Fibroblast of skin of back (primary cell): ENCODE measurements around the gene ID2.
A peak's percentile ranks its signal among the peaks of the same experiment; 100 is the strongest.

Experiments used
- DNase-seq: peaks from one replicate; pipeline ENCODE4 v3.0.0-alpha.2; 2013

ID2 gene

GRCh38 chr2:8670580-8670979 lies 11.3 kb upstream of the ID2 start:
- DNase-seq, result no peak

DNA sequence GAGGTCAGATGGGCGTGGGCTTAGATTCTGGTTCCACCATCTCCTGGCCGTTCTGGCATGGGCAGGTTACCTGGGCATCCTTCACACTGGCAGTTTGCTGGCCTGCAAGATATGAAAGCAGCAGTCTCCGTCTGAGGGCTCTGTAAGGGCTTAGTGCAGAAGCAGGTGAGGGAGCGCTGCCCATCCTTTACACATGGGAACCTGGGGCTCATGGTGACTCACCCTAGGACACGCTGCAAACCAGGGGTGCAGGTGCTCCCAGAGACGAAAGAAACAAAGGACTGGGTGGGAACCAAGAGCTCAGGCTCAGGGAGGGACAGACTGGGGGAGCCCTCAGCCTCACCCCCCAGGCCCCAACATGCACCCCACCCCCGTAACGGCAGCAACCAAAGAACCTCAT lies 10.7 kb upstream of the ID2 start:
- DNase-seq, result no peak

DNA sequence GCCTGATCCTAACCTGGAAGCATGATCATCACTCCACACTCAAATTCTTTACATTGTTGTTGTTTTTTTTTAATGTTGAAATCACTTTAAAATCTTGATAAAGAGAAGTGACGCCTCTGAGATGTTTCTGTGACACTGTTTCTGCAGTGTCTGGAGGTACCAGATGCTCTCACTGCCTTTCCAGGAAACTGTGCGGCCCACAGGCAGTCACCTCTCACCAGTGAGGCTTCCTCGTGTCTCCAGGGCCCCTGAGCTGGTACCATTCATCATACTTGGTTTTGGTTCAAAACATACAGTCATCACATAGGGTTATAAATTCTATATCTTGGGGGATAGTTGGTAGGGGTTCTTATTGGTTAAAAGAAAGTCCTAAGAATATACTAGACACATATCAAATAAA lies 10.1 kb upstream of the ID2 start:
- DNase-seq, result no peak

DNA sequence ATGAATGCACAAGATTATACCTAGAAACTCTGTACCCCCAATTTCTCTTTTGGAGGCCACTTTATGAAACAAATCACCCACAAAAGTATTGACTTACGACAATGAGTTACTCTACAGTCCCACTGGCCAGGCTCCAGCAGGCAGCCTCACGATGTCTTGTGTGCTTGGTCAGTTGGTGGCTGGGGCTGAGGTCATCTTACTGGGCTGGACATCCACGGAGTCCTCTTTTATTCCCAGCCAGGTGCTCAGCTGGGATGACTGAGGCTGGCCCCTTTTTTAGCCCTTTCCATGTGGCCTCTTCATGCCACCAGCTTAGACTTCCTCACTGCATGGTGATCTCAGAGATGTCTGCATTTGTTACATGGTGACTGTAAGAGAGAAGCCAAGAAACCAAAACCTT lies 8.9 kb upstream of the ID2 start:
- DNase-seq, result no peak

- no peak for DNase-seq
These were observed 8.5 kb upstream of the ID2 start for GRCh38 chr2:8673381-8673780.

DNA sequence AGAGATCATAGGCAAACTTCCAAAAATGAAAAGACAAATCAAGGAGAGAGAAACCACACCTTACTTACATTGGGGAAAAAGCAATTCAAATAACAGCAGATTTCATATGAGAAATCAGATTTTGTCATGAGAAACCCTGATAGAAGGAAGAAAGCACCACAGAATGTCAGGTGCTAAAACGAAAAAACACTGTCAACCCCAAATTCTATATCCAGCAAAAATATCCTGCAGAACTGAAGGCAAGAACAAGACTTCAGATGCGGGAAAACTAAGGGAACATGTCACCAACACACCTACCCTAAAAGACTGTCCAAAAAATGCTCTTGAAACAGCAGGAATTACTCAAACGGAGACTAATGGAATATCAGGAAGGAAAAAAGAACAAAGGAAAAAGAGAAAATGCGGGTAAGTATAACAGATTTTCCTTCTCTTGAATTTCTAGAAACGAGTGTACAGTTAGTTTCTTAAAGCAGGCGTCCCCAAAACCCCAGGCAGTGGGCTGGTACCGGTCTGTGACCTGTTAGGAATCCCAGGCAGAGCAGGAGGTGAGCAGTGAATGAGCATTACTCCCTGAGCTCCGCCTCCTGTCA lies 7.3 kb upstream of the ID2 start:
- DNase-seq, result no peak

DNA sequence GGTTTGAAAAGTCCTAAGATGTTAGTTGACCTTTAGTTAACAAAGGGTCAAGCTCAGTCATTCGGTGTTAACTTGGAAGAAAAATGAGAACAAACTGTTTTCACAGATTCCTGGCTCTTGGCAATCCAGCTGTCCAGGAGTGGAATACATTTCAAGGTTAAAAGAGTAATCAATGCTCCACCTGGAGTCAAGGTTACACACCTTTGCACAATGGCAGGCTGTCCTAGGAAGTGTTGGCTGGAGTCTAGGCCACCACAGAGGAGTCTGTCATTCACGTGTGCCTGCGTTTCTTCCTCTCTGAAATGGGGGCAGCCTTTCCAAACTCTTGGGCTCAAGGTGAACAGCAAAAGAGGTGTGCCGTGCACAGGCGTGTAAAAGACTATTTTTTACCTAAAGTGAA lies 6.3 kb upstream of the ID2 start:
- DNase-seq, result no peak

DNA sequence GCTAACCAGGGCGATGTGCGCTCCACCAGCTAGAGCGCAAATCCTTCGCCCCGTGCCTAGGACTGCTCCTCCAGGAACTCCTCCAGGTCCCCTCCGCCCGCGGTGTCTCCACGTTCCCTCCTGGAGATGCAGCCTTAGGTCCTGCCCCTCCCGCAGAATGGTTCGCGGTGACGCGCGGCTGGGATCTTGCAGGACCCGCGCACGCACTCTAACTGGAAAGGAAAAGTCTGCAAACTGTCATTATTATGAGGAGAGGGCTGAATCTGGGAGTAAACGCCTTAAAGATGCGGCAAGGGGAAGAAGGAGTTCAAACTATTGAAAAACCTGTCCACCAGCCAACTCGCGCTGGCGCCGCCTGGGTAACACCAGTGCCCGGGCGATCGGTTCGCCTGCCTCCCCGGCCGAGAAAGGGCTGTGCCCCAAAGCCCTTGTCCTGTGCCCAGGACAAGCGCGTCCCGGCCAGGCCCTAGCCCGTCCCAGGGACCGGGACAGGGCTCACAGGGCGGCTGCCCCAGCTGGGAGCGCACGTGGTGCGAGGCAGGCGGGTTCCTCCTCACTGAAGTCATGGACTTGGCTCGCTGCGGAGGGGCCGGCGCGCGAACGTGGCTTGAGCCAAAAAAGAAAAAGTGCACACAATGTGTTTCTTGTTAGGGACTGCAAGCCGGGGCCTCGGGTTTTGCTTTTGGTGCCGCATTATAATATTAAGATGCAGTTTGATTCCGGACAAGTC lies 5.5 kb upstream of the ID2 start:
- DNase-seq, result peak; percentile 81

GRCh38 chr2:8676921-8677645 lies 4.8 kb upstream of the ID2 start:
- peak; percentile 36 for DNase-seq

DNA sequence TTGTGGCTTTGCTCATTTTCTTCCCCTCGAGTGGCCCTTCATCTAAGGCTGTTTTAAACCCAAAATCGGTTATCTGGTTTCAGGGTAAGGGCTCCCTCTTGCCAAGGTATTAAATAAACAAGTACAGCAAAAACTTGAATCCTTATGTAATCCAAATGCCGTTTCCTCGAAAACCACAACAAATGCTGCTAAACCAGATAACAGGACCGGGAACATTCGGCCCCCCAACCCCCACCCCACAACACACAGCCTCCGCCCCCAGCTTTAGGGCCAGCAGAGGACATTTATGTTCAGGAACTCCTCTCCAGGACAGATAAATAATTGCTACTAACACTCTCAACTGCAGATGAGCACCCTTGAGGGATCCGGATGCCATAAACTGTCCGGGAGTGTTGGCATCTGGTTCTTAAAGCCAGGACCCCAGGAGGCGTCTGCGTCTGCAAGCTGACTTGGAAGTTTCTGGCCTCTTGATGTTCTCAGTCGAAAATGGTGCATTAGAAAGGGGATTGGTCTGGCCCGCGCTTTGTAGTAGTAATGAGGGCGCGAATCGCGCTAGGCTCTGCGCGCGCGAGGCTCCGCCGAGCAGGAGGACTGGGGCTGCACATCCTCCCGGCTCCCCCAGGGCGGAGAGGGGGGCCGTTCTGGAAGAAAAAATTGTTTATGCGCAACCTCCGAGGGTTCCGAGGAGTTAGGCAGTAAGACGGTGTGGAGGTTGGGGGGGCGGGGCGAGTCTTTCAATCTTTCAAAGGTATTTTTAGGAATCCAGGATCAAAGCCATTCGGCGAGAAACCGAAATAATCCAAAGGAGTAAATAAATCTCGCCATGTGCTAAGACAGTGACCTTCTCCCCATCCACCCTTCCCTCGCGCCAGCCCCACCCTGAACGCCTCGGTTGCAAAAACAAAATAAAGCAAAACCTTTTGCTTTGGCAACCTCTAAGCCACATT lies 3.9 kb upstream of the ID2 start:
- peak; percentile 71 for DNase-seq

GRCh38 chr2:8678731-8679566 lies 2.9 kb upstream of the ID2 start:
- DNase-seq, result peak; percentile 91

DNA sequence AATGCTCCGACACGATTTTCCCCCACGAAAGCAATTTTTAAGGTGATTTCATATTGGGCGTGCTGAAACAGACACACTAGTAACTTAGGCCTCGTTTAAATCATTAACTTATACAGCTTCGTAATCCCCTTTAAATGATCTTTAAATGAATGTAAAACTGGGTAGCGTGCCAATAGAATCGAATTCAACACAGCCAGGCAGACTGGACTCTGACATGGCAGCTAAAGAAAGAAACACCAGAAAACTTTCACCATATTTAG lies 2.4 kb upstream of the ID2 start:
- DNase-seq, result no peak

GRCh38 chr2:8679827-8680731 lies 1.8 kb upstream of the ID2 start:
- DNase-seq, result peak; percentile 72

- peak; percentile 74 for DNase-seq
These were observed 765 bp upstream of the ID2 start for GRCh38 chr2:8680822-8681760.

DNA sequence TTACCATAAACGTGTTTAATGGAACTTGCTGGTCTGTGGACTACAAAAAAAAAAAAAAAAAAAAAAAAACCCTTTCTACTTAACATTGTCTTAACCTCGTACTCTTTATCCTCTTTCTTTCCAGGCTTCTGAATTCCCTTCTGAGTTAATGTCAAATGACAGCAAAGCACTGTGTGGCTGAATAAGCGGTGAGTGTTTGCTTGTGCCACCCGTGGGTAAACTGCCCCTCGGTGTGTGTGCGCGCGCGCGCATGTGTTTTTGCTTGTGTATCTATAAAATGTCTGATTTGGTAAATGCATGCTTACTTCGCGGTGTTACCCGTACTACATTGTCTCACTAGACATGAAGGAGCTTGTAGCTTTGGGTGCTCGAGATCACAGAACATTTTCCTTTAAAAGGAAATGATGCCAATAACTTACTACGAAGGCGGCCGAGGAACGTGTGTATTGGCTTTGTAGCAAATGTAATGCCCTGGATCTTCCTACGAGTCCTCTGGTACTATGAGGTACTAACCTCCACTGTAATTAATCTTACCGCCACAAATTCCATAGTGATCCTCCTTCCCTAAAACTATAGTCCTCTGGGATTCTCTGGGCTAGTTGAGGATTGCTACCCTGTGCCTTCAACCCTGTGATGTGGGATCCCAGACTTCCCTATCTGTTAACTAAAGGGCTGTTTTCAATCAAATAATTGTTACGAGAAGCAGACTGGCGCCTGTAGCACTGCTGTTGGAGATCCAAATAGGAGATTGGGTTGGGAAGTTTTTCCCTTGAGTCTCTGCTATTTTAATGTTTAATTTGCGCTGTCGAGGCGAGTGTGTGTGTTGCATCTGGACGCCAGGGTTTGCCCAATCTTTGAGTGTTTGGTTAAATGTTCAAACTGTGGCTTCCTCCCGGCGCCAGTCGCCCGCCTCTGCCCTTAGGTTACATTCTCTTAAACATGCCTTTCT lies 1.1 kb downstream of the ID2 start:
- peak; percentile 46 for DNase-seq

DNA sequence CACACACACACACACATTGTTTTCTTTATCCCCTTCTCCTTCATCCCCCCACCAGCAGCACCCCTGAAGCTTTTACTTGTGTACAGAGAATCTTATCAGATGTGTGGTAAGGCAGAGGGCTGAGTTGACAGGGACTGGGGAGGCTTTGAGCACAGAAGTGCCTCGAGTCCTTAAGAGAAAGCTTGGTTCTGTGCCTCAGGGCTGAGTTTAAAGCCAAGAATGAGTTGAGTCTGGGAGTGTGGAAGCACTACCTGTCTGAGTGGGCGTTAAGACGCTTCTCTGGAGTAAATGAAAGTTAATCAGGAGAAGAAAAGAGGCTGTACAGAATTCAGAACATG lies 2.7 kb downstream of the ID2 start:
- DNase-seq, result peak; percentile 37

- peak; percentile 48 for DNase-seq
These were observed 3.2 kb downstream of the ID2 start for GRCh38 chr2:8684878-8685696.
